Measurements from ENCODE around the gene CDRT15L2.
"Not testable (repeated sequence)": the region's sequence is repeated elsewhere in the genome, so short reads cannot be mapped to it uniquely, and the experiment has no call there.

The CDRT15L2 gene

DNA sequence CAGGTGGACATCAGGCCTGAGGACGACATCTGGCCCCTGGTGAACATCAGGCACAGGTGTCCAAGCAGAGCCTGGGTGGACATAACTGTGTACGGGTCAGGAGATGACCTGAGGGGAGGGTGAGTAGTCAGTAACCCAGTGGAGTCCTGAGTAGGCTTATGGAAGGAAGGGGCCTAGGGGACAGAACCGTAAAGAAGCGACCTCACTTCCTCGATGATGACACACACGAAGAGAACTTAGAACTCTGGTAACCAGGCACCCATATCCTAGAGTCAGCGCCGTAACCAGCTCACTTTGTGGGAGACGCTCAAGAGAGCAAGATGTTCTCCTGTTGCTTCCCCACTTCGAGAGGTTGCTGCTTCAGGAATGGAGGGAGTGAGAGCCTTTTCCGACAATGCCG lies at the start of gene CDRT15L2:
Gene CDRT15L2 (plus strand): TSS at position 301 of the 400 bp plus-strand sequence. CDS start 20 bp downstream, at position 321.
- DNase-seq (ENCODE audit: low spot score), result not testable (repeated sequence)

DNA sequence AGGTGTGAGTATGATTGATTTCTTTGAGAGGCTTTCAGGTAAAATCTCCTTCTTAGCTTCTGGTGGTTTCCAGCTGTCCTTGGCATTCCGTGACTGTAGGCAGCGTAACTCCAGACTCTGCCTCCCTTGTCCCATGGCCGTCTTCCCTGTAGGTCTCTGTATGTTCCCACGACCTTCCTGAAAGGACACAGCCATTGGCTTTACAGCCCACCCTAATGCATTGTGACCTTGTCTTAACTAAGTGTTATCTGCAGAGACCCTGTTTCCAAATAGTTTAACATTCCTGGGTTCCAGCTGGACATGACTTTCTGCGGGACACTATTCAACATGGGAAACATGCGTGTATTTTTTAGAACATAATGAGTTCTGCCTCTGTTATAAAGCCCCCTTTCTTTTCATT lies 49.4 kb upstream of the CDRT15L2 start:
- DNase-seq (ENCODE audit: low spot score), result not testable (repeated sequence)

DNA sequence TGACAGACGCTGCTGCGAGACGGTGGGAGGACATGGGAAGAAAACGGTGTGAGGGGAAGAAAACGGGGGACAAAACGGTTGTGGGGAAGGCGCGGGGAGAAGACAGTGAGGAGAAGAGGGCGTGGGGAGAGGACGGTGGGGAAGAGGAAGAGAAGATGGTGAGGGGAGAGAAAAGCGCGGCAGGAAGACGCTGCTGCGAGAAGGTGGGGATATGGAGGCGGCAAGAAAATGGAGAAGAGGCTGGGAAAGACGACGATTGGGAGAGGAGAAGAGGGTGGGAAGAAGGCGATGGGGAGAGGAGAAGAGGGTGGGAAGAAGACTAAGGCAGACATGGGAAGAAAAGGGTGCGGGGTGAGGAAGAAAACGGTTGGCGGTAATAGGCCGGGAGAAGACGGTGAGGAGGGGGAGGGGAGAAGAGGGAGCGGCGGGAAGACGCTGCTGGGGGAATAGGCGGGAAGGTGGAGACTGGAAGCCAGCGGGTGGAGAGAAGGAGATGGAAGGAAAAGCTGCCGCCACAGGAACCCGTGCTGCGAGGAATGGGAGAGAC lies 46.9 kb upstream of the CDRT15L2 start:
- not testable (repeated sequence) for DNase-seq (ENCODE audit: low spot score)

DNA sequence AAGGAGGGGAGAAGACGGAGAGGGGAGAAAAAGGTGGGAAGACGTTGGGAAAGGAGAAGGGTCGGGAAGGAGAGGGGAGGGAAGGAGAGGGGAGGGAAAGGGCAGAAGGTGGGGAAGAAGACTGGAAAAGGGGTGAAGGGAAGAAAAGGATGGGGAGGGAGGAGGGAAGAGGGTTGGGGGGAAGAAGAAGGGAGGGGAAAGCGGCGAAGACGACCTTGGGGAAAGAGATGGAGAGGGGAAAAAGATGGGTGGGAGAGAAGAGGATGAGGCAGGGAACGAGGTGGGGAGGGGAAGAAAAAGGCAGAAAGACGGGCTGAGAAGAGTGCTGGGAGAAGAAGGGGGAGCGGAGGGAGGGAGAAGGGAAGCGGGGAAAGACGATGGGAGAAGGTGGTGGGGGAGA lies 46.3 kb upstream of the CDRT15L2 start:
- not testable (repeated sequence) for DNase-seq (ENCODE audit: low spot score)

DNA sequence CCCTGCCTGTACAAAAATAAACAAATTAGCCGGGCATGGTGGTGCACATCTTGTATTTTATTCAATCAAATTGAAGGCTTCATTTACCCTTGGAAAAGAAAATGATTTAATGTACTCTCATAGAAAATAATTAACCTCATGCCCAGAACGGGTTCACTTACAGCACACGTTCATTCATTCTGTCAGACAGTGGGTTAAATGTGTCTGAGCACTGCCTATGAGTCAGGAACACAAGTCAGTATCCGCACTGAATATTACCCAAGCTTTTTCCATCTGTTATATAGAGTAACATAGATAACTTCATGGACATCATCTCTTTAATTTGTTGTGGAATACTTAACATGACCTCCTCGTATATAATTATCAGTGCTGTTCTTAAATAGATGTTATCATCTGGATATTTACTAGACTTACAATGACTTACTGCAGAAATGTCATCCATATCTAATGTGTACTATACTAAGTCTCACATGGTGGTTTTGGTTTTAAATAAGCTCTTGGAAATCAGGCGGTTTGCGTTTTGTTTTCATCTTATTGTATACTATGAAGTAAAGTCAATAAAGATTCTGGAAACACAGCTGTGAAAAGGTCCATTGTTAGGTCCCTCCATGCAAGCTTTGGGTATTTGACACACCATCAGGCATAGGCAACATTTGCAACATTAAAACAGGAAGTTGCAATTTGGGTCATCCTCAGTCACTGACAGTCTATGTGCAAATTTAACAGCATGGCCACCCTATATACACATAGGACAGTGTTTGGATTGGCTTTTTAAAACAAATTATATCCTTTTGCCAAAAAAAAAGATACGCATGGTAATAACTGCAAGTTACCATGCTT lies 44.6 kb upstream of the CDRT15L2 start:
- not testable (repeated sequence) for DNase-seq (ENCODE audit: low spot score)

DNA sequence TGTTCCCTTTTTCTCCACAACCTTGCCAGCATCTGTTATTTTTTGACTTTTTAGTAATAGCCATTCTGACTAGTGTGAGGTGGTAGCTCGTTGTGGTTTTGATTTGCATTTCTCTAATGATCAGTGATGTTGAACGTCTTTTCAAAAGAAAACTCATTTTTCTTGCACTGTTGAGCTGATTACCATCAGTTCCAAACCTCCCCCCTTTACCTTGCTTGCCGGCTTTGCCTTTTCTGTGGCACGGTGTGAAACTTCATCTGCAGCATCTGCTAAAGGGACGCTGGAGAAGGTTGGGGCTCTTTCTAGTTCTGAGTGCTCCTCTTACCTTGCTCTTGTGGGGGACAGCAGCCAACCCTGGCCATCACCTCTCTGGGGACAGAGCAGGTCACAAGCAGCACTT lies 39.1 kb upstream of the CDRT15L2 start:
- DNase-seq (ENCODE audit: low spot score), result not testable (repeated sequence)

DNA sequence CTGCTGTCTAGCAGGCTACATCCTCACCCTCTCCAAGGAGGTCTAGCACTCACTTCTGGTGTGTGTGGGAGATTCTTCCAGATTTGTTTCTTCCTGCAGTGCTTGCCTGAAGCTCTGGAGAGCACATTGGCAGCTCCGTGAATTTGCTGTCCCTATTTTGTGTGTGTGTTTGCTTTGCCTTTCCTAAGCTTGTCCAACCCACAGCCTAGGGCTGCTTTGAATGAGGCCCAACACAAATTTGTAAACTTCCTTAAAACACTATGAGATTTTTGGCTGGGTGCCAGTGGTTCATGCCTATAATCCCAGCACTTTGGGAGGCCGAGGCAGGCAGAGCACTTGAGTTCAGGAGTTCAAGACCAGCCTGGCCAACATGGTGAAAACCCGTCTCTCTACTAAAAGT lies 38.7 kb upstream of the CDRT15L2 start:
- not testable (repeated sequence) for DNase-seq (ENCODE audit: low spot score)

DNA sequence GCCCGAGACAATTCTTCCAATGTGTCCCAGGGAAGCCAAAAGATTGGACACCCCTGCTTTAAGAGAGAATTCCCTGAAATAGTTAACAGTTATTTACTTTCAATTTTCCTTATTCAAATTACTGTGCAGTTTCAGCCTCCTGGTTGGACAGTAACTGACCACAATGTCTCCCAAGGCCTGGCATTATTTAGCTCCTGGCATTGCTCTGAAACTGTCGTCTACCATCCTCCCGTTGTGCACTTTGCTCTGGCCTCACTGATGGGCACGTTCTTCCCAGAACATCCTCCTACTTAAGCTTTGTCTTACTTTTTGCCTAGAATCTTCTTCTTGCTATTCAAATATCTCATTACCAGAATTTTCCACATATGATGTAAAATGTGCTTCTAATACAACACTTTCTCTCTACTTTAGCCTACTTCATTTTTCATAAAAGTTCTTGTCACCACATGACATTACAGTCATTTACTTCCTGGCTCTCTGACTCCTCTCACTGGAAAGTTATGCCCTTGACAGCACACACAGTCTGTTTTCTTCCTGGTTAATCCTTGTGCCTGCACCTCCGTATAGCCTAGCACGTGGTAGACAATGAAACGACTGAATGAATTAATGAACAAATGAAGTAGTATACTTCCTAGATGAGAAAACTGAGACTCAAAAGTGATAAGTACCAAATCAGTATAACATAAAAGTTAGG lies 37.5 kb upstream of the CDRT15L2 start:
- not testable (repeated sequence) for DNase-seq (ENCODE audit: low spot score)

DNA sequence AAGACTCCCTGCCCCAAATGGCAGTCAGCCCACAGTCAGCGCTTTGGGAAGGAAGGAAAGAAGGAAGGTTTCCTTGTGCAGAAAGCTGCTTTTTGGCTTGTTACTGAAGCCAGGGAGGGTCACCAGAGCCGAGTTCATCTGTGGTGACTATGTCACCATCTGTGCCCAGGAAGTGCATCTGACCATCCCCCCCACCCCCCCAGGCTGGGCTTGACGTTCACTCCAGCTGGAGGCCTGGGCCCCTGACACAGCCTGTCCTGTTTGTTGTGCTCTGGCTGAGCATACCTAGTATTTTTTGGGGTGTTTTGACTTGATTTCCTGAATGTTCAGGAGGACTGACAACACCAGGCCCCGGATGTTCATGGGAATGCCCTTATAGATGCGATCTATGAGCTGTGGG lies 31.6 kb upstream of the CDRT15L2 start:
- DNase-seq (ENCODE audit: low spot score), result not testable (repeated sequence)

DNA sequence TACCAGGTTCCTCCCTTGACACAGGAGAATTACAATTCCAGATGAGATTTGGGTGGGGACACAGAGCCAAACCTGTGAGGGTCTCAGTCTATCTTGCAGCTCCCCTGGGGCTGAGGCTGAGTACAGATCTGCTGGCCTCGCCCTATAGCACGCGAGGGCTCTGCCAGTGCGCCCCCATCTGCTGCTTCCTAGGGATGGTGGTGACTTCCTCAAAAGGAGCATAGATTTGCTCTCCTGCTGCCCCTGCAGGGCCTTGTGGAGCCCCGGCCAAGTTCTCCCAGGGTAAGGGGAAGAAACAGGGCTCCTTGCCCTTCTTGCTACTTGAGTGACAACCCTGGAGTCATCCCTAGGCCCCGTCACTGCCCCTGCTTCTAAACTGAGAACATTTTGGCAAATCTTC lies 26.6 kb upstream of the CDRT15L2 start:
- not testable (repeated sequence) for DNase-seq (ENCODE audit: low spot score)

DNA sequence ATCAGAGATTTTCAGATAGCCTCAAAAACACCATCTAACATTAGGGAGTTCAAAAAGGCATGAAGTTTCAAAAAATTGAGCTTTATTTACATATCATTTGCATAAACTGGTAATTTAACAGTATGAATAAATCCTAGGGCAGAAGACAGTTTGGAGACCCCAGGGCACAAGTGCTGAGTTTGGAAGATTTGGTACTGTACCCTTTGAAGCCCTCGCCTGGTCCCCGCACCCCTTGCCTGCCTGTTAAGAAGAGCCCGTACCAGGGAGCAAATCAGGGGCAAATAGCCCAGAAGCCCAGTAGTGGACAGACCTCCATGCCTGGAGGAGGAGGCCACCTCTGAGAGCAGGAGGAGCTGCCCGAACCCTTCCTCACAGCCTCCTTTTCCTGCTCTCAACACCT lies 24.8 kb upstream of the CDRT15L2 start:
- DNase-seq (ENCODE audit: low spot score), result not testable (repeated sequence)

DNA sequence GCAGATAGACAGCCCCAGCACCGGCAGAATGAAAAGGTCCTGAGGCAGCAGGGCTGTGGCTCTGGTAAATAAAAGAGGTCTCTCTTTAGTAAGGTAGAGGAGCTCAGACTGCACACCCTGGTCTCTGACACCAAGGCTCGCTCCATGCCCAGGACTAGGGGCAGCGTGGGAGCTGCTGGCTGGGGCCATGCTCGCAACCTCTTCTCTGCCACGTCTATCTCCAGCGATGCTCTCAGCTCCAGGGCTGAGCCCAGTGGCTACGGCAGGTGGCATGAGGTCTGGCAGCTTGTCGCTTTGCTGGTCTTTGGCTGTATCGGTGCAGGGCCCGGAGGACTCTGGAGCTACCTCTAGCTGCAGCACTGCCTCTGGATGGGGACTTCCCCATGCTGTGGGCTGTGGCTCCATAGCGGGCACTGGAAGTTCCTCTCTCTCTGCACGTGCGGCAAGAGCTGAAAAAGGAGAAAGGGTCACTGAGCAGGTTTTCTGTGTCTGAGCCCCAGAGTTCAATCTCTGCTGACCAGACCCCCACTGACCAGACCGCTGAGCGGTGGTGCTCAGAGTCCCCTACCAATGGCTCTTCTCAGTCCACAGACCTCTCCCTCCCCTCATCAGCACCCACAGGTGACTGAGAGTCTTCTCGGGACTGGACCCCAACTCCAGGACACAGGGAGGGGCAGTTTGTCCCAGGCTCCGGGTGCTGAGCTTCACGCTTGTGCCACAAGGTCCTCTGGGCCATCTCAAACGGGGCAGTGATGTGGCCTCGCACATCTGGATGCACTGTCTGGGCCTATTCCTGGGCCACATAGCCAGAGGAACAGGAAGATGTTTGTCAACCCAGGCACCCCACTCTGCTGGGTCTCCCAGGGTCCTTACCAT lies 24.2 kb upstream of the CDRT15L2 start:
- not testable (repeated sequence) for DNase-seq (ENCODE audit: low spot score)

DNA sequence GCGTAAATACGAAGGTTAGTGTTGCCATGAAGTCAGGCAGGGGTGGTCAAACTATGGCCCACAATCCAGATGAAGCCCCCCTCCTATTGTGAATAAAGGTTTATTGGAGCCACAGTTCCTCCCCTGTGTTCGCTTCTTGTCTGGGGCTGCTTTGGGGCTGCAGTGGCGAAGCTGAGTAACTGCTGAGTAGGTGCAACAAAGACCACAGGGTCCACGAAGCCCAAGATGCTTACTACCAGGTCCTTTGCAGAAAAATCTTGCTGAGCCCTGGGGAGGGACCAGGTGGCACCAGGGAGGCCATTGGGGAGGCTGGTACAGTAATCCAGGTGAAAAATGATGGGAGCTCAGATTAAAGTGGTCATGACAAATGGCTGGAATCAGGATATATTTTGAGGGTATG lies 21.4 kb upstream of the CDRT15L2 start:
- DNase-seq (ENCODE audit: low spot score), result not testable (repeated sequence)

DNA sequence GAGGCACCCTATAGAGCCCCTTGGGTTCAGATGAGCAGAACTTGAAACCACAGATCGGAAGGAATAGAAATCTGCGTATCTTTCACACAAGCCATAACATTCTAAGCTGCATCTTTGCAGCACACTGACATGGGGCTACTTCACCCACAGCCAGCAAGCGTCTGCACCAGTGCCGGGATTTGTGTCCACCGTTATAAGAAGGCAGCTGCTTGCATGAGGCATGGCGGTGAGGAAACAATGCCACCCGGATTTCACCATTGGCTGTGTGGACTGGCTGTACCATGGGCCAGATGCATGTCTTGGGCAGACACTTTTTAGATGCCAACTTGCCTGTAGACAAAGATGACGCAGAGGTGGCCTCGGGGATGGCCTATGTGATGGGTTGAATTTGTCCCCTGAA lies 20.5 kb upstream of the CDRT15L2 start:
- not testable (repeated sequence) for DNase-seq (ENCODE audit: low spot score)

DNA sequence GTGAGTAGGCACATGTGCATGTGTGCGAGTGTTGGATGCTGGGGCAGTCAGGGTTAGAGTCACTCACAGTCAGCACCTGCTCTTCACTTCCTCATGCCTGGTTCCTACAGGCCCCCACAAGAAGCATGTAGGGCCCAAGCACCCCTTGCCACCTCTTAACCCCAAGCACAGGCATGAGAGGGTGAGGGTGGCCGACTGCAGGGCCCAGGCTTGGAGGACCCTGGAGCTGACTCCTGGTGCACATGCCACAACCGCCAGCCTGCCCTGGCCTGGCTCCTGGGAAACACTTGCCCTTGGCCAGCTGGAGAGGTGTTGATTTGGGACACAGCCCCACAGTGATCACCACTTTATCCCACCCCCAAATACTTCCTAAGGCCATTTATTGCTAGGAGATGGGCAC lies 16.9 kb upstream of the CDRT15L2 start:
- no peak for DNase-seq (ENCODE audit: low spot score)

DNA sequence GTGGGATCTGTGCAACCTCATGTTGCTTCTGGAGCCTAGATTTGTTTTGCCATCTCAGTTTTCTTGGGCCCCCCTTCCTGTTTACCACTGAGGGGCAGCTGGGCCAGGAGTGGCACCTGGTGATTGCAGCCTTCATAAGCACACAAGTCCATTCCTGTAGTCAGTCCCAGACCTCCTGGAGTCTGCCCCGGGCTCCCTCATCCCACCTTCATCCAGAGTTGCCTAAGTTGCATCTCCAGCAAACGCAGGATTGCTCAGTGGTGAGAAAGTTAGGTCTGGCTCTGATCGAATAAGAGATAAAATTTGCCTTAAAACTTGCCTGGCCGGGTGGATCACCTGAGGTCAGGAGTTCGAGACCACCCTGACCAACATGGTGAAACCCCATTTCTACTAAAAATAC lies 14.3 kb upstream of the CDRT15L2 start:
- DNase-seq (ENCODE audit: low spot score), result not testable (repeated sequence)

DNA sequence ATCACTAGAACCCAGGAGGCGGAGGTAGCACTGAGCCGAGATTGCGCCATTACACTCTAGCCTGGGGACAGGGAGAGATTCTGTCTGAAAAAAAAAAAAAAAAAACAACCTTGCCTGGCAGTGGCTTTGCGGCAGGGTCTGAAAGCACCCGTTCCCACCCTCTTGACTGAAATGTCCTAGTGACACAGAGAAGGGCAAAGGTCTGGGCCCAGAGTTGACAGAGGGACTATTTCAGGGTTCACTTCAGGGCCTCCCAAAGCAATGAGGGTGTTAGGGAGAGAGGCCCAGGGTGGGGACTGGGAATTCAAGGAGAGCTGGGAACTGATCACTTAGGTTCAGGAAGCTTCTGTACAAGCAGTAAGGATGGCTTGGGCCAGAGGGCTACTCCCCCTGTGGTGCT lies 13.8 kb upstream of the CDRT15L2 start:
- DNase-seq (ENCODE audit: low spot score), result no peak

DNA sequence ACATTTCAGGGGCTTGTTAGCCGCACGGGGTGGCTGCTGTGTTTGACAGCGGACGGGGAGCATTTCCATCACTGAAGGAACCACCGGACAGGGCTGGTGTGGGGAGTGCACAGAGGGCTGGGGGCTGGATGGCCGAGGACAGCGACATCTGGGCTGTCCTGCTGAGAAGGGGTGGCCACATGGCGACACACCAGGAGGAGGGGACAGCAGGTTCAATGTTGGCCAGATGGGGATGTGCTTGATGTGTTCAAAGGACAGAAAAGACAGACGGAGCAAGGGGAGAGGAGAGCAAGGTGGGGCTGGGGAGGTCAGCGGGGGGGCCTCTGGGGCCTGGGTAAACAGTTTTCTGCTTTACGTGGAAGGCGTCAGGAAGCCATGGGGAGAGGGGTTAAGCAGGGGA lies 12.8 kb upstream of the CDRT15L2 start:
- not testable (repeated sequence) for DNase-seq (ENCODE audit: low spot score)

DNA sequence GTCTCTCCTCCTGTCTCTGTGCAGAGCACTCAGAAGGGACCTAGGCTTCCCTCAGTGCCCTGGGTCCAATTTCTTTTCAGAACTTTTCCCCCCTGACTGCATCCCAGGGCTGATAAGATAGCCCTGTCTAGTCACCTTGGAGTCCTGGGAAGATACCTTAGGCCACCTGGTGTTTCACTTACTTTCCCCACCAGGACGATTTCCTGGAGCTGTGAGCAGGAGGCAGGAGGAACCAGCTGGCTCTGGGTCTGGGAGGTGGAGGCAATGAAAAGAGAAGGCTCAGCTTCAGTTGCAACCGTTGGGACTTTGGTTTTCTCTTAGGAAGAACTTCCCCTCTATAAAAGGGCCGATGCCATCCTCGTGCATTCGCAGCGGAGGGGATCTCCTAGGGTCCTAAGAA lies 12.1 kb upstream of the CDRT15L2 start:
- DNase-seq (ENCODE audit: low spot score), result not testable (repeated sequence)

DNA sequence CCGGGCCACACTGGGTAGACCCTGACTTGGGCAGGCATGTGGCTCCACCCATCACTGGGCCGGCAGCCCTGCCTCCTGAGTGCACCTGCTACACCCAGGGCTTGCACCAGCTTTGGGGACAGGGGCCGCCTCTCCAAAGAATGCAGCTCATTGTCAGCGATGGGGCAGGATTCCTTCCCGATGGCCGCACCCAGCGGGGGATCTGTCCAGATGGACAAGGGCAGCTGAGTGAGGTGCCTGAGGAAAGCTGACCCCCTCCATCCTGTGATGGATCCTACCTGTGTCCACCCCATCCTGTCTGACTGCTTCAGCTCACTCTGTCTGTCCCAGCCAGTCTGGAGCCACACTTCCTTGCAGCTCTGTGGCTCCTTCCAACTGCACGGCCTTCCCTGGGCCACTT lies 10.9 kb upstream of the CDRT15L2 start:
- DNase-seq (ENCODE audit: low spot score), result not testable (repeated sequence)

DNA sequence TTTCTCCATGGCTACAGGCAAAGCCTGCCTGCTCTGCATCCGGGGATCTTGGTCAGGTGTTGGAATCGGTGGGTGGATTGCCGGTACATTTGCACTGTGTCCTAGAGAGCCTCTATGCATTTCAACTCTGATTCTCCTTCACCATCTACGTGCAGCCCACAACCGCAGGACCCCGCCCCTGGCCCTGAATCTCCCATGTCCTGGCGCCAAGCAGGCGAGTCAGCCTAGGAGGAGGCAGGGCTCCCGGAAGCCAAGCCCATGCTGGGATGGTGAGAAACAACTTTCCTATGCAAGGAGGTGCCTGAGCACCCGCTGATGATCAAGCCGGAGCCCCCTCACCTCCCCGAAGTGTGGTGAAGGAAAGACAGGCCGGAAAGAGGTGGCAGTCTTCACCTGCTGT lies 7.9 kb upstream of the CDRT15L2 start:
- not testable (repeated sequence) for DNase-seq (ENCODE audit: low spot score)

DNA sequence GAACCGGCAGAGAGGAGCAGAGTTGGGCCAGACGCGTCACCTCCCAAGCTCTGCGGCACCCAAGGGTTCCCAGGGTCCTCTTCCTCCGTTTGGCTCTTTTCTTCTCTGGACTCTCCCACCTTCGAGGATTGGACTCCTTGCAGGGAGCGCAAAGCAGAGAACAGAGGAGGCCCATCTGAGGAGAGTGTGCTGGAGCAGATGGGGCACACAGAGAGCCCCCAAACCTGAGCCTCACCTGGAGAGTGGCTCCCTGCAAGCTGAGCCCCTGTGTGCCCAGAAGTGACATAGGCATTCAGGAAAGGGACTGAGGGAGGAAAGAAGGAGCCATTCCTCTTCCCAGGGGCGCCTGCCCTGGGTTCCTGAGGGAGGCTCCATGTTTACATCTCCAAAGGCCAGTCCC lies 6.3 kb upstream of the CDRT15L2 start:
- DNase-seq (ENCODE audit: low spot score), result not testable (repeated sequence)

Data from iPS-NIHi11 (cell line).